DND-41 (cell line): ENCODE results near the gene TNMD.

Source experiments
- ATAC-seq: fragments of 200-7000 bp; cut with Tn5 transposase; 3 replicates; pipeline ENCODE4 v1.9.1; 2021; ENCODE audit warnings: low read depth; ENCODE audit not compliant: insufficient read depth
- DNase-seq: peaks from one replicate; pipeline ENCODE4 v3.0.0-alpha.2; 2020
- H2AFZ ChIP-seq: 2 replicates; pipeline ENCODE4 v1.6.0; 2012; ENCODE audit warnings: low read depth, low read length
- H3K27ac ChIP-seq: 2 replicates; pipeline ENCODE4 v1.5.1; 2012; ENCODE audit warnings: low read length, inconsistent platforms
- H3K27me3 ChIP-seq: fragments of 200-600 bp; sonication (generic); 2 replicates; pipeline ENCODE4 v1.6.0; 2012; ENCODE audit warnings: low read length, mild to moderate bottlenecking, inconsistent platforms; ENCODE audit not compliant: insufficient read depth, poor library complexity
- H3K36me3 ChIP-seq: 2 replicates; pipeline ENCODE4 v1.5.1; 2012; ENCODE audit warnings: low read length, inconsistent platforms; ENCODE audit not compliant: insufficient read depth
- H3K4me1 ChIP-seq: 2 replicates; pipeline ENCODE4 v1.5.1; 2012; ENCODE audit warnings: mild to moderate bottlenecking, low read length; ENCODE audit not compliant: insufficient read depth
- H3K4me2 ChIP-seq: 2 replicates; pipeline ENCODE4 v1.6.0; 2012; ENCODE audit warnings: mild to moderate bottlenecking, moderate library complexity, low read length, inconsistent platforms; ENCODE audit not compliant: insufficient read depth
- H3K4me3 ChIP-seq, 2 experiments: fragments of 200-600 bp in 1 of 2; shearing (Covaris generic) in 1 of 2; 2 replicates each; pipeline ENCODE4 v1.5.1; 2012 to 2016; ENCODE audit warnings: inconsistent platforms in 2 of 2, low read length in 2 of 2, mild to moderate bottlenecking in 2 of 2, low read depth in 1 of 2, moderate library complexity in 1 of 2
- H3K79me2 ChIP-seq: 2 replicates; pipeline ENCODE4 v1.6.0; 2012; ENCODE audit warnings: low read length, inconsistent platforms; ENCODE audit not compliant: insufficient read depth
- H3K9ac ChIP-seq: 2 replicates; pipeline ENCODE4 v1.6.0; 2012; ENCODE audit warnings: low read depth, mild to moderate bottlenecking, inconsistent platforms, low read length, moderate library complexity
- H3K9me3 ChIP-seq: 2 replicates; pipeline ENCODE4 v1.5.1; 2012; ENCODE audit warnings: low read length, moderate library complexity, mild to moderate bottlenecking, inconsistent platforms; ENCODE audit not compliant: insufficient read depth, severe bottlenecking
- H4K20me1 ChIP-seq: 2 replicates; pipeline ENCODE4 v1.6.0; 2012; ENCODE audit warnings: low read length; ENCODE audit not compliant: insufficient read depth
- CTCF ChIP-seq: IDR thresholded peaks from 2 replicates; pipeline ENCODE4 v1.5.1; 2012; ENCODE audit warnings: borderline replicate concordance, low read length, moderate library complexity, mild to moderate bottlenecking; ENCODE audit not compliant: poor library complexity, severe bottlenecking; ENCODE audit errors: extremely low read depth
- EZH2 ChIP-seq: IDR thresholded peaks from 3 replicates; pipeline ENCODE4 v1.6.1; 2012; ENCODE audit warnings: borderline replicate concordance, low read depth, mild to moderate bottlenecking, moderate library complexity, low read length, inconsistent platforms; ENCODE audit not compliant: severe bottlenecking

Gene TNMD

GRCh38 chrX:100643956-100644860 is 59.5 kb downstream of the TNMD start, which contains the start of gene SRPX2:
Gene SRPX2 (plus strand): TSS chrX:100644199. CDS start chrX:100646323, 2,124 bp downstream.
- no peaks in the 10 kb centered on the region for H3K4me1 ChIP-seq
- H3K27me3 ChIP-seq, result no peaks in the 10 kb centered on the region
- no peak for TF ChIP-seq EZH2
- TF ChIP-seq CTCF, result no peak
- H3K9ac ChIP-seq, result no peak within 1 kb of the TSS
- no peaks in the 10 kb centered on the region for H3K36me3 ChIP-seq
- H4K20me1 ChIP-seq, result no peaks in the 10 kb centered on the region
- no peak within 1 kb of the TSS for H3K4me2 ChIP-seq
- H3K27ac ChIP-seq, result no peak within 1 kb of the TSS
- no peaks in the 10 kb centered on the region for H3K9me3 ChIP-seq
- H2AFZ ChIP-seq, result no peak within 1 kb of the TSS
- no peaks in the 10 kb centered on the region for H3K79me2 ChIP-seq
- no peak within 1 kb of the TSS for H3K4me3 ChIP-seq
- no peak for ATAC-seq
- DNase-seq, result no peak

- H3K4me3 ChIP-seq, result no peak overlapping the region
- no peak for ATAC-seq
- no peak overlapping the region for H3K4me2 ChIP-seq
- no peak overlapping the region for H3K27ac ChIP-seq
- no peak overlapping the region for H3K9ac ChIP-seq
- no peaks in the 10 kb centered on the region for H3K79me2 ChIP-seq
- H3K4me1 ChIP-seq, result no peaks in the 10 kb centered on the region
- H3K27me3 ChIP-seq, result no peaks in the 10 kb centered on the region
- H3K9me3 ChIP-seq, result no peaks in the 10 kb centered on the region
- H2AFZ ChIP-seq, result no peak overlapping the region
- no peak for DNase-seq
- no peaks in the 10 kb centered on the region for H3K36me3 ChIP-seq
- no peak for TF ChIP-seq CTCF
- no peak for TF ChIP-seq EZH2
- no peaks in the 10 kb centered on the region for H4K20me1 ChIP-seq
These were observed 60.4 kb downstream of the TNMD start for GRCh38 chrX:100645106-100645505.

- ATAC-seq, result no peak
These were observed 62.4 kb downstream of the TNMD start for GRCh38 chrX:100647095-100647494.

More at GRCh38 chrX:100647095-100647494, 62.4 kb downstream of the TNMD start:
- no peak for DNase-seq
- Histone ChIP-seq H3K9ac (no peak overlapping the region), H3K27me3 (no peaks in the 10 kb centered on the region), H3K4me3 (no peak overlapping the region), H3K4me2 (no peak overlapping the region), H3K79me2 (no peaks in the 10 kb centered on the region), H3K4me1 (no peaks in the 10 kb centered on the region), H4K20me1 (no peaks in the 10 kb centered on the region), H3K9me3 (no peaks in the 10 kb centered on the region), H3K27ac (no peak overlapping the region), H3K36me3 (no peaks in the 10 kb centered on the region), H2AFZ (no peak overlapping the region)
- TF ChIP-seq CTCF (no peak), EZH2 (no peak)
